Cardiac fibroblast (primary cell): Measurements from ENCODE around the gene PKIB.
A peak's percentile ranks its signal among the peaks of the same experiment; 100 is the strongest.
"Not testable (repeated sequence)": the region's sequence is repeated elsewhere in the genome, so short reads cannot be mapped to it uniquely, and the experiment has no call there.

ENCODE experiments used
- DNase-seq, 2 donors: peaks; one replicate each; pipeline versions ENCODE4 v3.0.0 to v3.0.0-alpha.2; 2010; ENCODE audit warnings: low read depth in 2 of 2
- H3K4me3 ChIP-seq, 2 donors: replicated peaks in 1 of 2; 1 replicate in 1 of 2; 2 replicates in 1 of 2; pipeline ENCODE4 v1.5.1; 2011; ENCODE audit warnings: low read depth in 2 of 2, low read length in 2 of 2, mild to moderate bottlenecking in 2 of 2, moderate library complexity in 1 of 2
- TF ChIP-seq, protein P1 (sequence below): IDR thresholded peaks from one replicate; pipeline ENCODE4 v1.5.1; 2011; ENCODE audit warnings: low read depth, mild to moderate bottlenecking, low read length, inconsistent platforms

The PKIB gene

DNA sequence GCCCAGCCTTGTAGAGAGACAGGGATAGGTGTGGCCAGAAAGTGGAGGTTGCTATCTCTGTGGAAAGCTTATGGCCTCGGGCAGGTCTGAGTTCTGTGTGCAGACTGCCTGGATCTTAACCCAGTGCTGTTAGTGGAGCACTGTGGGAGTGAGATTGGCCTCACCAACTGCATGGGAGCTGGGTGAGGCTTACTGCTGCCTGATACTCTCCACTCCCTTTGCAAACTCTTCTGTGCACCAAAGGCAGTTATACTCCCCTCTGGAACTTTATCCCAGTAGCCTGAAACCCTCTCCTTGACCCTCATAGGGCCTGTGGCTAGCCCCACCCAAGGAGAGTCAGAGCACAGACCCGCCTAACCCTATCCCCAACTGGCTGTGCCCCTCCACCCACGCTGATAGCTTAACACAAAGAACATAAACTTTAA is 41.4 kb upstream of the PKIB start:
- TF ChIP-seq, protein P1, sequence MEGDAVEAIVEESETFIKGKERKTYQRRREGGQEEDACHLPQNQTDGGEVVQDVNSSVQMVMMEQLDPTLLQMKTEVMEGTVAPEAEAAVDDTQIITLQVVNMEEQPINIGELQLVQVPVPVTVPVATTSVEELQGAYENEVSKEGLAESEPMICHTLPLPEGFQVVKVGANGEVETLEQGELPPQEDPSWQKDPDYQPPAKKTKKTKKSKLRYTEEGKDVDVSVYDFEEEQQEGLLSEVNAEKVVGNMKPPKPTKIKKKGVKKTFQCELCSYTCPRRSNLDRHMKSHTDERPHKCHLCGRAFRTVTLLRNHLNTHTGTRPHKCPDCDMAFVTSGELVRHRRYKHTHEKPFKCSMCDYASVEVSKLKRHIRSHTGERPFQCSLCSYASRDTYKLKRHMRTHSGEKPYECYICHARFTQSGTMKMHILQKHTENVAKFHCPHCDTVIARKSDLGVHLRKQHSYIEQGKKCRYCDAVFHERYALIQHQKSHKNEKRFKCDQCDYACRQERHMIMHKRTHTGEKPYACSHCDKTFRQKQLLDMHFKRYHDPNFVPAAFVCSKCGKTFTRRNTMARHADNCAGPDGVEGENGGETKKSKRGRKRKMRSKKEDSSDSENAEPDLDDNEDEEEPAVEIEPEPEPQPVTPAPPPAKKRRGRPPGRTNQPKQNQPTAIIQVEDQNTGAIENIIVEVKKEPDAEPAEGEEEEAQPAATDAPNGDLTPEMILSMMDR = no peak
- no peak overlapping the region for H3K4me3 ChIP-seq
- no peak for DNase-seq

DNA sequence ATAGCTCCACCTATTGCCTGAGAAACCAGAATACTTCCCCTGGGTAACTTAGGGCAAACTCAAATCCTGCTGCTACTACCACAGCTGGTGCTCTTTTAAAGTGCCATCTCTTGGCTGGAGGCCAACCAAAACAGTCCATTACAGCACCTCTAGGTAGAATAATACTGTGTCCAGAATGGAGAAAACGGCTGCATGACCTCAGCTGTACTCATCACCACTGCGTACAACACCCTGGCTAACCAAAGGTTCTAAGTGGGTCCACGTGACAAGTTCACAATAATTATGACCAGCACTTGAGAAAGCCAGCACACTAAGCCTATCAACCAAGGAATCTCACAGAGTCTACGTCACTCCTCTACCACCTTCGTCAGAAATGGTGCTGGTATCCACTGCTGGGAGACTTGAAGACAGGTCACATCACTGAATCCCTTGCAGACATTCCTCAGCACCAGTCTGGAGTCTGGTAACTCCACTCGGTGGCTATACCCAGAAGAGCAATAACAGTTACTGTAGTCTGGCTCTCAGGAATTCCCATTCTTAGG is 40.9 kb upstream of the PKIB start:
- H3K4me3 ChIP-seq = no peak overlapping the region
- DNase-seq = no peak
- TF ChIP-seq, protein P1 = no peak

DNA sequence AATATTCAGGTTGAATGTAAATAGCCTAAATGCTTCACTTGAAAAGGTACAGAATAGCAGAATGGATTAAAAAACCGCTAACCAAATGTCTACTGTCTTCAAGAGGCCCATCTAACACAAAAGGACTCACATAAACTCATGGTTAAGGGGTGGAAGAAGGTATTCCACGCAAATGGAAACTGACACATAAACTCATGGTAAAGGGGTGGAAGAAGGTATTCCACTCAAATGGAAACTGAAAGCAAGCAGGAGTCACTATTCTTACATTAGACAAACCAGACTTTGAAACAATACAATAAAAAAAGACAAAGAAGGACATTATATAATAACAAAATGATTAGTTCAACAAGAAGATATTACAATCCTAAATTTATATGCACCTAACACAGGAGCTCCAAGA is 38.3 kb upstream of the PKIB start:
- no peak overlapping the region for H3K4me3 ChIP-seq
- TF ChIP-seq, protein P1 = no peak
- no peak for DNase-seq

DNA sequence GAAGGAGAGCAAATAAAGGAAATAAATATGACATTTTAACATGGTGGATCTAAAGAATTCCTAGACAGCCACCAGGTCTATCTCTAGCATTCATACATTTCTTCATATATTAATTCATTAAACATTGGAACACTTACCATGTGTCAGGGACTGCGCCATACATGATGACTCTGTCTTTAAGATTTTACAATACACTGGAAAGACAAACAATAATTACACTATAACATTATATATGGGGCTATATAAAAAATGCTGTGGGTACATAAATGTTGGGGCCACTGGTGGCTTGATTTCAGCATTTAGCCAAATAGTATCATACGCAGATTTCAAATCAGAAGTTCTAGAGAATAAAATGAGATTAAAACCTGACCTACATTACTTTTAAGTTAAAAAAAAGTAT is 33.3 kb upstream of the PKIB start:
- TF ChIP-seq, protein P1 = no peak
- DNase-seq = no peak
- no peak overlapping the region for H3K4me3 ChIP-seq

DNA sequence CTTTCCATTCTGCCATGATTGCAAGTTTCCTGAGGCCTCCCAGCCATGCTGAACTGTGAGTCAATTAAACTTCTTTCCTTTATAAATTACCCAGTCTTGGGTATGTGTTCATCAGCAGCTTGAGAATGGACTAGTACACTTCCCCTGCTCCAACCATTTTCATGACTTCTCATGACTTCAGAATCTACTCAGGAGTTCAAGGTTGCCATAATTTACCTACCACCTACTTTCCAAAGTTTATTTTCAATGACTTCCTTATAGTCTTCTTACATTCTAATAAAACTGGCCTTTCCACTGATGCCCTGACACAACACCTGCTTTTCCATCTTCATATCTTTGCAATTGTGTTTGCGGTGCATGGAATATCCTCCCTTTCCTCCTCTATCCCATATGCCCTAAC is 31.2 kb upstream of the PKIB start:
- no peak overlapping the region for H3K4me3 ChIP-seq
- TF ChIP-seq, protein P1 = no peak
- DNase-seq = no peak

DNA sequence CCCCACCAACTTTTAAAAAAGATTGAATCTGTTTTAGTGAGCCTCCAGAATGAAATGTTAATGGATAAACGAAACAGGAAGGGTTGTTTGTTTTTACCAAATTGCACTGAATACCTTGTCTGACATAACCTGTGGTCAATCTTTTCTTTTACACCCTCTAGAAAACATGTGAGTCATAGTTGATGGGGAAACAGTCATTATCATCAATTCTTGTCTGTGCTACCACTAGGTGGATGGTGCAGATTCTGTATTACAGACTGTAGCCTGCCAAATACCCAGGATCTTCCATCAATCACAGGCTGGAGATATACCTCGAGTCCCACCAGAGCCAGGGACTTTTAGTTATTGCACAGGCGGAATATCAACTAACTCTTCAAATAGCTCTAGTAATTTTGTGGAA is 29.5 kb upstream of the PKIB start:
- no peak overlapping the region for H3K4me3 ChIP-seq
- TF ChIP-seq, protein P1 = no peak
- DNase-seq = no peak

DNA sequence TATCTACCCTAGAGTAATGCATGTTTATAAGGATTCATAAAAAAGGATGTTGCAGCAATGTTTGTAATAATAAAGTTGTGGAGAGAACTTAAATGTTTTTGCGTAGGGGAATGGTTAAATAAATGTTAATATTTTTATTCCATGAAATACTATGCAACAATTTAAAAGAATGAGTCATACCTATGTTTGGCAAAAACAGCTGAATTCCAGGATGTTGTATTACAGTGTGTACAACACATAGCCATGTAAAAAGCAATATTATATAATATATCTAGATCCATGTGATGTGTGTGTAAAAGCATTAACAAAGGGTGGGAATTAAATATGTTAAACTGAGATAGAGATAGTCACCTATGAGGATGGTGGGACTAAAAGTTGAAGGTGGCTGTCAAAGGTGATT is 21.1 kb upstream of the PKIB start:
- H3K4me3 ChIP-seq = no peak overlapping the region
- peak in 1 of 2 donors; percentile 34 for DNase-seq
- TF ChIP-seq, protein P1 = no peak

DNA sequence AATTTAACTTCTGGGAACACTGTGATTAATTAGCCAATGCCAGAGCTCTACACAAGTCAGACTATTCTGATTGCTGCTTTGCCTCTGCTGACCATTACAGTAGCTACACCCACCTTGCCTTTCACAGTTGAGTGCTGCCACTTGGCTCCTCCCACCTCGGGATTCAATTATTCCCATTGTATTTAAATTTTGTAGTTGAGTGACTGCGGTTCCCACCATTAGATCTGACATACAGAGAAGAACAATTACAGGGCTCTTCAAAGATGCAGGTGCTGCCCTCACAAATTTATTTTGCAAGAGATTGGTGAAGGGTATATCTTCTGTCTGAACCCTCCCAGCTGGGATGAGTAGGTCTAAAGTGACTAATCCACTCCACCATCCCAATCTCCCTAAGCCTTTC is 11.9 kb upstream of the PKIB start:
- not testable (repeated sequence) for H3K4me3 ChIP-seq, DNase-seq
